ENCODE data around the gene TMEM134. TPM values are rescaled to one million over a fixed set of nuclear protein-coding genes. Genes with fewer than 3 reads are reported as not detected.

The TMEM134 gene
- total RNA-seq, 1 donor from 2014 or later, result 38.0 TPM

- peaks cover 2% of the 10 kb centered on the region for H3K36me3 ChIP-seq (ENCODE audit: insufficient read depth, low read length)
- no peak for TF ChIP-seq EZH2 (IDR thresholded peaks at IDR 0.05; ENCODE audit: insufficient read depth, low read length)
- TF ChIP-seq CTCF (IDR thresholded peaks at IDR 0.05; ENCODE audit: insufficient read depth, low read depth, low read length), result no peak
- H3K4me1 ChIP-seq (ENCODE audit: insufficient read depth, low read length), result peaks cover 19% of the 10 kb centered on the region
- H3K27me3 Mint-ChIP-seq (ENCODE audit: low read depth, unreplicated experiment), result no peaks in the 10 kb centered on the region
- no peak overlapping the region for H3K27ac ChIP-seq (ENCODE audit: low read depth, low read length)
- H3K4me2 ChIP-seq (ENCODE audit: low read length), result no peak overlapping the region
- H3K4me3 ChIP-seq (ENCODE audit: insufficient read depth, low read depth, low read length), result no peak overlapping the region
- H3K79me2 ChIP-seq (ENCODE audit: insufficient read depth, low read length), result peaks cover 18% of the 10 kb centered on the region
- H3K27ac Mint-ChIP-seq (ENCODE audit: unreplicated experiment), result no peak overlapping the region
- no peaks in the 10 kb centered on the region for H3K9me3 Mint-ChIP-seq (ENCODE audit: unreplicated experiment)
- H3K9ac ChIP-seq (ENCODE audit: low read length), result no peak overlapping the region
- no peaks in the 10 kb centered on the region for H3K27me3 ChIP-seq (ENCODE audit: insufficient read depth, low read length)
- H3K36me3 Mint-ChIP-seq (ENCODE audit: low read depth, unreplicated experiment), result peaks cover 14% of the 10 kb centered on the region
- no peak for FAIRE-seq
- H3K4me1 Mint-ChIP-seq (ENCODE audit: low read depth, unreplicated experiment), result no peaks in the 10 kb centered on the region
- H3K4me3 Mint-ChIP-seq (ENCODE audit: unreplicated experiment), result peak overlapping the region; percentile 21
- no peak overlapping the region for H2AFZ ChIP-seq (ENCODE audit: low read depth, low read length)
- no peaks in the 10 kb centered on the region for H3K9me3 ChIP-seq (ENCODE audit: insufficient read depth, low read depth, low read length)
- DNase-seq (ENCODE audit: low read depth), result no peak
- H4K20me1 ChIP-seq (ENCODE audit: insufficient read depth, low read length), result peaks cover 31% of the 10 kb centered on the region
Measured at GRCh38 chr11:67500831-67501715, 32.0 kb upstream of the TMEM134 start.

DNA sequence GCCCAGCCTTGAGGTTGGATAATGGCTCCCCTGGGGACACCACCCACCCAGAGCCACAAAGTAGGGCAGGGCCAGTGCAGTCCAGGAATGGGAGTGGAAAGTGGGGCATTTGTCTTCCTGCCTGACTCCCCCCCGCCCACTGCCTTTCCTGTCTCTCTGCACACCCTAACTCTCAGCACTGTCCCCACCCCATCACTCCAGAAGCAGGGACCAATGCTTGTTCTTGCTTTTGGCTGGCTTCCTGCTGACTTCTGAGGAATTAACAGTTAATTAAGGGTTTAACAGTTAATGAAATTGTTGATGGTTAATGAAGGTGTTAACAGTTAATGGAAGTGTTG, 31.4 kb upstream of the TMEM134 start:
- Mint-ChIP-seq H3K27me3 (ENCODE audit: low read depth, unreplicated experiment) (no peaks in the 10 kb centered on the region), H3K4me3 (ENCODE audit: unreplicated experiment) (no peak overlapping the region), H3K36me3 (ENCODE audit: low read depth, unreplicated experiment) (peaks cover 14% of the 10 kb centered on the region), H3K9me3 (ENCODE audit: unreplicated experiment) (no peaks in the 10 kb centered on the region), H3K4me1 (ENCODE audit: low read depth, unreplicated experiment) (no peaks in the 10 kb centered on the region), H3K27ac (ENCODE audit: unreplicated experiment) (no peak overlapping the region)
- H3K27me3 ChIP-seq (ENCODE audit: insufficient read depth, low read length), result no peaks in the 10 kb centered on the region
- H3K4me2 ChIP-seq (ENCODE audit: low read length), result no peak overlapping the region
- no peak for TF ChIP-seq EZH2 (IDR thresholded peaks at IDR 0.05; ENCODE audit: insufficient read depth, low read length)
- TF ChIP-seq CTCF (IDR thresholded peaks at IDR 0.05; ENCODE audit: insufficient read depth, low read depth, low read length), result no peak
- peaks cover 13% of the 10 kb centered on the region for H3K4me1 ChIP-seq (ENCODE audit: insufficient read depth, low read length)
- FAIRE-seq (no peak), DNase-seq (ENCODE audit: low read depth) (no peak)
- H3K9me3 ChIP-seq (ENCODE audit: insufficient read depth, low read depth, low read length), result no peaks in the 10 kb centered on the region
- H2AFZ ChIP-seq (ENCODE audit: low read depth, low read length), result no peak overlapping the region
- peaks cover 2% of the 10 kb centered on the region for H3K36me3 ChIP-seq (ENCODE audit: insufficient read depth, low read length)
- H3K9ac ChIP-seq (ENCODE audit: low read length), result no peak overlapping the region
- H3K79me2 ChIP-seq (ENCODE audit: insufficient read depth, low read length), result peaks cover 18% of the 10 kb centered on the region
- H4K20me1 ChIP-seq (ENCODE audit: insufficient read depth, low read length), result peaks cover 29% of the 10 kb centered on the region
- H3K27ac ChIP-seq (ENCODE audit: low read depth, low read length), result no peak overlapping the region
- no peak overlapping the region for H3K4me3 ChIP-seq (ENCODE audit: insufficient read depth, low read depth, low read length)
